ENCODE data around the gene NPPB.

- TF ChIP-seq POLR2A (IDR thresholded peaks at IDR 0.05; ENCODE audit: low read depth, low read length) (no peak), POLR2AphosphoS5 (IDR thresholded peaks at IDR 0.05; ENCODE audit: low read depth, low read length) (no peak), SPI1 (IDR thresholded peaks at IDR 0.05; ENCODE audit: low read depth, low read length) (no peak), TAF1 (IDR thresholded peaks at IDR 0.05; ENCODE audit: low read depth, low read length) (no peak)
These were observed 10.4 kb upstream of the NPPB start for GRCh38 chr1:11869104-11869503.
